ENCODE measurements around the gene PCSK1.

The PCSK1 gene

GRCh38 chr5:96433066-96433447, at the start of gene PCSK1:
Gene PCSK1, minus strand, starts transcription at chr5:96433248. Its CDS starts 206 bp downstream, at chr5:96433042.
- TF ChIP-seq CTCF (IDR thresholded peaks at IDR 0.05), result no peak

- no peak for TF ChIP-seq CTCF (IDR thresholded peaks at IDR 0.05)
Measured at GRCh38 chr5:96481867-96482266, 48.8 kb upstream of the PCSK1 start.

- no peak for TF ChIP-seq CTCF (IDR thresholded peaks at IDR 0.05)
Measured at GRCh38 chr5:96481009-96481786, 48.1 kb upstream of the PCSK1 start.

- TF ChIP-seq CTCF (IDR thresholded peaks at IDR 0.05), result no peak
Measured at GRCh38 chr5:96478983-96479382, 45.9 kb upstream of the PCSK1 start.

GRCh38 chr5:96476654-96477053, 43.6 kb upstream of the PCSK1 start:
- TF ChIP-seq CTCF (IDR thresholded peaks at IDR 0.05), result no peak

- TF ChIP-seq CTCF (IDR thresholded peaks at IDR 0.05), result no peak
Measured at GRCh38 chr5:96474073-96474472, 41.0 kb upstream of the PCSK1 start.

GRCh38 chr5:96473155-96473554, 40.1 kb upstream of the PCSK1 start:
- TF ChIP-seq CTCF (IDR thresholded peaks at IDR 0.05), result no peak

GRCh38 chr5:96470785-96471184, 37.7 kb upstream of the PCSK1 start:
- TF ChIP-seq CTCF (IDR thresholded peaks at IDR 0.05), result no peak
